Activated B cell treated with CpG ODN at 0.5 μM for 24 hours (primary cell): Measurements from ENCODE around the gene NUP205. TPM values are rescaled to one million over a fixed set of nuclear protein-coding genes. Genes with fewer than 3 reads are reported as not detected.

Experiments used
- ATAC-seq: fragments of 200-7000 bp; cut with Tn5 transposase; one replicate; pipeline ENCODE4 v1.10.0; 2021; ENCODE audit warnings: low read depth, mild to moderate bottlenecking, moderate library complexity
- CTCF ChIA-PET: fragments of 350-600 bp; sonication (Branson Sonifier 250); formaldehyde crosslinking; loops from one replicate; lab custom pipeline; 2021; ENCODE audit warnings: antibody characterized with exemption; lab: Charles Lee
- POLR2A ChIA-PET: fragments of 350-600 bp; sonication (Branson Sonifier 250); formaldehyde crosslinking; loops from one replicate; lab custom pipeline; 2021; ENCODE audit warnings: antibody characterized with exemption; lab: Charles Lee
- DNase-seq: peaks from one replicate; pipeline ENCODE4 v3.0.0; 2022
- H3K27ac Mint-ChIP-seq: one replicate; pipeline ENCODE4 v1.8.0; 2020; ENCODE audit warnings: mixed read lengths
- H3K27me3 Mint-ChIP-seq: one replicate; pipeline ENCODE4 v1.8.0; 2021; ENCODE audit warnings: mixed read lengths
- H3K36me3 Mint-ChIP-seq: one replicate; pipeline ENCODE4 v1.8.0; 2021; ENCODE audit warnings: low read depth, mixed read lengths
- H3K4me1 Mint-ChIP-seq: one replicate; pipeline ENCODE4 v1.8.0; 2021; ENCODE audit warnings: mixed read lengths
- H3K4me3 Mint-ChIP-seq: one replicate; pipeline ENCODE4 v1.8.0; 2020; ENCODE audit warnings: mild to moderate bottlenecking, mixed read lengths
- H3K9me3 Mint-ChIP-seq: one replicate; pipeline ENCODE4 v1.8.0; 2020; ENCODE audit warnings: mixed read lengths
- intact Hi-C: fragments of 100-400 bp; cut with micrococcal nuclease; formaldehyde crosslinking; loops from one replicate; pipeline ENCODE4 v1.15.1; 2024
- total RNA-seq: library from RNA; stranded (reverse); gene quantifications from 2 replicates; pipeline ENCODE4 v1.2.3, GENCODE V29; 2022
- TF ChIP-seq, protein P1 (sequence below): fragments of 200-600 bp; IDR thresholded peaks from one replicate; pipeline ENCODE4 v1.8.0; 2022; ENCODE audit warnings: antibody characterized with exemption, mild to moderate bottlenecking

The NUP205 gene
- total RNA-seq, 1 donor from 2014 or later, result 84.1 TPM

- Mint-ChIP-seq H3K36me3 (peaks cover 54% of the 10 kb centered on the region), H3K27ac (no peak overlapping the region), H3K4me1 (no peaks in the 10 kb centered on the region), H3K4me3 (no peak overlapping the region), H3K27me3 (no peaks in the 10 kb centered on the region), H3K9me3 (no peaks in the 10 kb centered on the region)
- ChIA-PET POLR2A (no interaction called here), CTCF (interaction anchor here (1.2 to 6.1 kb wide), 4 partner anchors 10 to 372 kb away, joined by 3 to 81 read pairs (median 26); no protein-coding TSS in a partner anchor)
- intact Hi-C loops, result no loop called here
- TF ChIP-seq, protein P1, sequence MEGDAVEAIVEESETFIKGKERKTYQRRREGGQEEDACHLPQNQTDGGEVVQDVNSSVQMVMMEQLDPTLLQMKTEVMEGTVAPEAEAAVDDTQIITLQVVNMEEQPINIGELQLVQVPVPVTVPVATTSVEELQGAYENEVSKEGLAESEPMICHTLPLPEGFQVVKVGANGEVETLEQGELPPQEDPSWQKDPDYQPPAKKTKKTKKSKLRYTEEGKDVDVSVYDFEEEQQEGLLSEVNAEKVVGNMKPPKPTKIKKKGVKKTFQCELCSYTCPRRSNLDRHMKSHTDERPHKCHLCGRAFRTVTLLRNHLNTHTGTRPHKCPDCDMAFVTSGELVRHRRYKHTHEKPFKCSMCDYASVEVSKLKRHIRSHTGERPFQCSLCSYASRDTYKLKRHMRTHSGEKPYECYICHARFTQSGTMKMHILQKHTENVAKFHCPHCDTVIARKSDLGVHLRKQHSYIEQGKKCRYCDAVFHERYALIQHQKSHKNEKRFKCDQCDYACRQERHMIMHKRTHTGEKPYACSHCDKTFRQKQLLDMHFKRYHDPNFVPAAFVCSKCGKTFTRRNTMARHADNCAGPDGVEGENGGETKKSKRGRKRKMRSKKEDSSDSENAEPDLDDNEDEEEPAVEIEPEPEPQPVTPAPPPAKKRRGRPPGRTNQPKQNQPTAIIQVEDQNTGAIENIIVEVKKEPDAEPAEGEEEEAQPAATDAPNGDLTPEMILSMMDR, result no peak
- ATAC-seq (no peak), DNase-seq (no peak)
Measured at GRCh38 chr7:135647755-135648154, 90.0 kb downstream of the NUP205 start.

GRCh38 chr7:135648235-135648634, 90.5 kb downstream of the NUP205 start:
- H3K27ac Mint-ChIP-seq, result no peak overlapping the region
- no peak for DNase-seq
- ATAC-seq, result no peak
- CTCF ChIA-PET, result no interaction called here
- peaks cover 54% of the 10 kb centered on the region for H3K36me3 Mint-ChIP-seq
- H3K9me3 Mint-ChIP-seq, result no peaks in the 10 kb centered on the region
- intact Hi-C loops, result no loop called here
- H3K4me3 Mint-ChIP-seq, result no peak overlapping the region
- TF ChIP-seq, protein P1, result no peak
- POLR2A ChIA-PET, result no interaction called here
- no peaks in the 10 kb centered on the region for H3K4me1 Mint-ChIP-seq
- no peaks in the 10 kb centered on the region for H3K27me3 Mint-ChIP-seq

DNA sequence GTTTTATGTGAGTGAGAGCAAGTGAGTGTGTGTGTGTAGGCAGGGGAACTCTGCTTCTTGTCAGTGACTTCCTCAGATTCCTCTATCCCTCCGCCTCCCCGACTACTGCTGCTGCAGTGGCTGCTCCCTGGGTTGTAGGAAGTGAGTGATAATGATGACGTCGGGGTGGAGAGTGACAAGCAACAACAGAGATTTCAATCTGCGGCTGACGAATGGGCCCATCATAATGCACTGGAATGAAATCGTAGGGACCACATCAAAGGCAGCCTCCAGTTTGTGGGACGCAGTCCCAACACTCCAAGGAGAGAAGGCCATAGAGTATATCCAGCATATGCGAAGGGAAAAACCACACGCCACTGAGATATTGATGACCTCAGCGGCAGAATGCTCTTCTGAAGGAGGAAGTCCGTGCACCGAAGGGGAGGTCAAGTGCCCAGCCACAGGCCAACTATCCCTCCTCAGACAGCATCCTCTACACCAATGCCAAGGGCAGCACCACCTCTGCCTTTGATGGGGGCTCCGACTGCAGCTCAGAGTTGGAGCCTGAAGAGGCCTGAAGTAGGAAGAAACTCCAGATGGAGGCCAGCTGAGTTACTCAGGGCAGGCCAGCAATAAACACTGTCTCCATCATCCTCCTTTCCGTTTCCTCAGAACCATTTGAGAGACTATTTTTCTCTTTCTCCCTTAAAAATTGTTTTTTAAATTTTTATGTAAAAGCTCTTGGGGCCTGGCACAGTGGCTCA, 93.3 kb downstream of the NUP205 start:
- Mint-ChIP-seq H3K27me3 (no peaks in the 10 kb centered on the region), H3K9me3 (no peaks in the 10 kb centered on the region), H3K4me1 (no peaks in the 10 kb centered on the region), H3K36me3 (peaks cover 28% of the 10 kb centered on the region), H3K27ac (no peak overlapping the region), H3K4me3 (no peak overlapping the region)
- no peak for ATAC-seq
- TF ChIP-seq, protein P1, result no peak
- no peak for DNase-seq
- CTCF ChIA-PET, result no interaction called here
- POLR2A ChIA-PET, result no interaction called here
- intact Hi-C loops, result no loop called here

DNA sequence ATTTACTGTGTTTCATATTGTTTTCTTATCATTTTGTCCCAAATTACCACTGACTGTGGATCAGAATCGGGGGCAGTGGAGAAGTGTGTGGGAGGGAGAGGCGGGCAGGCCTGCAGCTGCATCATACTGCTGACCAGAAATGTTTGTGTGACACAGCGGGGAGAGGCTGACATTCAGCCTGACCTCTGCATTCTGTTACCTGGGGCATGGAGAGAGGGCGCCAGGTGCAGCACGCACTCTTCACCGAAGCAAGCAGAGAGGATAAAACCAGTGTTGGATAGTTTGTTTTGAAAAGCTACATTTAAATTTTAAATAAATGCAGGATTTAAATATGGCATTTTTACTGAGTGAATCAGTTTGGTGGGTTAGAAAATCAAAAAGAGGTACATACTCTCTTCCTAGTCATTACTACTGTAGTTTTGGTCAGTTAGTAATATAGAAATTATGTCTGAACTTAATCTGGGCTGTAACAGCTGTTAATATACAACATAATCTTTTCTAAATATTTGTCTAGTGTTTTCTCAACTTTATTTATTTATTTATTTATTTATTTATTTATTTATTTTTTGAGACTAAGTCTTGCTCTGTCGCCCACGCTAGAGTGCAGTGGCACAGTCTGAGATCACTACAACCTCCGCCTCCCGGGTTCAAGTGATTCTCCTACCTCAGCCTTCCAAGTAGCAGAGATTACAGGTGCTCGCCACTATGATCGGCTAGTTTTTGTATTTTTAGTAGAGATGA, 95.8 kb downstream of the NUP205 start:
- ChIA-PET POLR2A (no interaction called here), CTCF (no interaction called here)
- no peak overlapping the region for H3K27ac Mint-ChIP-seq
- no peaks in the 10 kb centered on the region for H3K4me1 Mint-ChIP-seq
- DNase-seq, result no peak
- no peaks in the 10 kb centered on the region for H3K27me3 Mint-ChIP-seq
- intact Hi-C loops, result no loop called here
- TF ChIP-seq, protein P1, result no peak
- H3K4me3 Mint-ChIP-seq, result no peak overlapping the region
- no peaks in the 10 kb centered on the region for H3K9me3 Mint-ChIP-seq
- ATAC-seq, result no peak
- peaks cover 11% of the 10 kb centered on the region for H3K36me3 Mint-ChIP-seq

DNA sequence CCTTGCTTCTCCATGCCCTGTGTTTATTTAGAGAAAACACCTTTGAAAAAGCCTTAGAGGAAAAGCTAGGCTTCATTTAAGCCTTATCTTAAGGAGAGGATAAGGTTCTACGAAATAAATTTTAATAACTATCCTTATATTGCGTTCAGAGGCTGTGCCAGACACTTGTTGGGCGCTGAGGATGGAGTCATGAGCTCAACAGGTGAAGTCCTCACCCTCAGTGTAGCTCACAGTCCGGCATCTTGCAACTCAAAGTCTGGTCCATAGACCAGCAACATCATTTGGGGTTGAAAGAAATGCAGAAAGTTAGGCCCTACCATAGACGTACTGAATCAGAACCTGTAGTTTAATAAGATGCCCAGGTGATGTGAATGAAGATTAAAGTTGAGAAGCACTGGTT, 100.8 kb downstream of the NUP205 start:
- Mint-ChIP-seq H3K27ac (no peak overlapping the region), H3K36me3 (peaks cover 3% of the 10 kb centered on the region), H3K4me3 (no peak overlapping the region), H3K27me3 (no peaks in the 10 kb centered on the region), H3K4me1 (peaks cover 14% of the 10 kb centered on the region), H3K9me3 (no peaks in the 10 kb centered on the region)
- TF ChIP-seq, protein P1, result no peak
- DNase-seq, result no peak
- no peak for ATAC-seq
- intact Hi-C loops, result no loop called here
- POLR2A ChIA-PET, result no interaction called here
- CTCF ChIA-PET, result interaction anchor here (1.0 kb wide), 1 partner anchor 12 kb away, joined by 3 read pairs; no protein-coding TSS in a partner anchor
